Esophagus squamous epithelium (tissue), 5 donors: ENCODE results near the gene PKMYT1. TPM values are rescaled to one million over a fixed set of nuclear protein-coding genes. Genes with fewer than 3 reads are reported as not detected.
"Not testable (repeated sequence)": the region's sequence is repeated elsewhere in the genome, so short reads cannot be mapped to it uniquely, and the experiment has no call there.

Experiments
- DNase-seq: peaks from one replicate; lab custom pipeline; 2025; lab: John Stamatoyannopoulos, UW
- H3K27ac ChIP-seq, 4 donors: fragments of 200-600 bp; sonication (generic); one replicate each; pipeline ENCODE4 v1.5.1; 2016 to 2019; ENCODE audit warnings: mild to moderate bottlenecking in 1 of 4
- H3K27me3 ChIP-seq, 4 donors: fragments of 200-600 bp; sonication (generic); 1 replicate in 3 of 4; 2 replicates in 1 of 4; pipeline versions ENCODE4 v1.5.1 to v1.6.0; 2017 to 2021; ENCODE audit warnings: antibody characterized with exemption in 1 of 4
- H3K36me3 ChIP-seq, 3 donors: fragments of 200-600 bp; sonication (generic); one replicate each; pipeline ENCODE4 v1.5.1; 2016 to 2019
- H3K4me1 ChIP-seq, 3 donors: fragments of 200-600 bp; sonication (generic); one replicate each; pipeline ENCODE4 v1.5.1; 2017 to 2019
- H3K4me3 ChIP-seq, 4 donors: fragments of 200-600 bp; sonication (generic); 1 replicate in 3 of 4; 2 replicates in 1 of 4; pipeline ENCODE4 v1.5.1; 2016 to 2019; ENCODE audit warnings: mild to moderate bottlenecking in 2 of 4, moderate library complexity in 1 of 4
- H3K9me3 ChIP-seq, 3 donors: fragments of 200-600 bp; sonication (generic); one replicate each; pipeline ENCODE4 v1.5.1; 2016 to 2019
- POLR2A ChIP-seq, 4 donors: fragments of 450-650 bp; IDR thresholded peaks; one replicate each; pipeline ENCODE4 v1.6.1; 2017; ENCODE audit warnings: antibody characterized with exemption in 4 of 4, mild to moderate bottlenecking in 4 of 4, moderate library complexity in 3 of 4
- WGBS, 2 donors: methylation state at CpG; one replicate each; pipeline ENCODE4 v1.1.5; 2018; 5-methylcytosine and 5-hydroxymethylcytosine counted together
- intact Hi-C: fragments of 100-400 bp; cut with DNase I; formaldehyde crosslinking; loops from one replicate; pipeline ENCODE4 v1.15.0; 2022
- total RNA-seq, 4 donors: library from RNA; depleted of rRNA; stranded (reverse); fragments of >200 nt; gene quantifications; one replicate each; pipeline ENCODE4 v1.1.0, GENCODE V29; 2016
- TF ChIP-seq, protein P1 (sequence below), 6 experiments: fragments of 450-650 bp in 4 of 6; fragments of 200-600 bp in 2 of 6; sonication (generic) in 2 of 6; IDR thresholded peaks; one replicate each; pipeline ENCODE4 v1.5.1; 2016 to 2019; ENCODE audit warnings: antibody characterized with exemption in 6 of 6, mild to moderate bottlenecking in 4 of 6, moderate library complexity in 4 of 6
- donor health status: DM: yes; HTN: yes; CAD: no.

PKMYT1 gene
- total RNA-seq, 4 donors from 2014 or later = 4.2 to 33.1 (median 13.0) TPM

DNA sequence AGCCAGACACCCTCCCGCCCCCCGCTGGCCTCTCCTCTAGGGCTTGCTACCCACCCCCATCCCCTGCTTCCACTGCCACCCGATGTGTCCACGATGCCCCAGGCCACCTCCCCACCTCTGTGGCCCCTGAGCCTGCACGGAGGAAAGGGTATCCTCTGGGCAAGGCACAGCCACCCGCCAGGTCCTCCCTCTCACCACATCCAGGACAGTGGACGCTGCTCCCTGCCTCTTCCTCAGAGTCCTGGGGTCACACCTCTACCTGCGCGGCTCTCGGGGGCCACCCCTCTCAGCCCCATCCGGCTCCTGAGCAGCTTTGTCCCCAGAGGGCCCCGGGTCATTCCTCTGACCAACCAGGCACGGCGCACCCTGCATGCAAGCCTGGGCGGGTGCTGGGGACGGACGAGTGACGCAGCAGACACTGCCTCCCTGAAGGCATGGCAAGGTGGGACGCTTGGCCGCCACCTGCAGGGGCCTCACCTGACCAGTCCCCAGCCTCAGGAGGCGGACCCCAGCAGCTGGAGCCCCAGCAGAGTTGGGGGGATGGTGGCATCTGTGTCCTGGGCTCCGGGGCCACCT lies 43.7 kb downstream of the PKMYT1 start:
- Histone ChIP-seq H3K4me3 (no peak overlapping the region), H3K27ac (no peak overlapping the region), H3K36me3 (peaks cover 46 to 94% (median 59%) of the 10 kb centered on the region in 3 donors), H3K27me3 (no peaks in the 10 kb centered on the region), H3K9me3 (no peaks in the 10 kb centered on the region), H3K4me1 (no peaks in the 10 kb centered on the region)
- 60 to 85% methylated on average over 1 to 5 of the region's 22 CpGs for WGBS, 2 donors
- intact Hi-C loops = no loop called here
- TF ChIP-seq POLR2A (IDR thresholded peaks at IDR 0.05) = no peak
- TF ChIP-seq, protein P1, sequence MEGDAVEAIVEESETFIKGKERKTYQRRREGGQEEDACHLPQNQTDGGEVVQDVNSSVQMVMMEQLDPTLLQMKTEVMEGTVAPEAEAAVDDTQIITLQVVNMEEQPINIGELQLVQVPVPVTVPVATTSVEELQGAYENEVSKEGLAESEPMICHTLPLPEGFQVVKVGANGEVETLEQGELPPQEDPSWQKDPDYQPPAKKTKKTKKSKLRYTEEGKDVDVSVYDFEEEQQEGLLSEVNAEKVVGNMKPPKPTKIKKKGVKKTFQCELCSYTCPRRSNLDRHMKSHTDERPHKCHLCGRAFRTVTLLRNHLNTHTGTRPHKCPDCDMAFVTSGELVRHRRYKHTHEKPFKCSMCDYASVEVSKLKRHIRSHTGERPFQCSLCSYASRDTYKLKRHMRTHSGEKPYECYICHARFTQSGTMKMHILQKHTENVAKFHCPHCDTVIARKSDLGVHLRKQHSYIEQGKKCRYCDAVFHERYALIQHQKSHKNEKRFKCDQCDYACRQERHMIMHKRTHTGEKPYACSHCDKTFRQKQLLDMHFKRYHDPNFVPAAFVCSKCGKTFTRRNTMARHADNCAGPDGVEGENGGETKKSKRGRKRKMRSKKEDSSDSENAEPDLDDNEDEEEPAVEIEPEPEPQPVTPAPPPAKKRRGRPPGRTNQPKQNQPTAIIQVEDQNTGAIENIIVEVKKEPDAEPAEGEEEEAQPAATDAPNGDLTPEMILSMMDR (IDR thresholded peaks at IDR 0.05) = no peak
- no peak for DNase-seq

DNA sequence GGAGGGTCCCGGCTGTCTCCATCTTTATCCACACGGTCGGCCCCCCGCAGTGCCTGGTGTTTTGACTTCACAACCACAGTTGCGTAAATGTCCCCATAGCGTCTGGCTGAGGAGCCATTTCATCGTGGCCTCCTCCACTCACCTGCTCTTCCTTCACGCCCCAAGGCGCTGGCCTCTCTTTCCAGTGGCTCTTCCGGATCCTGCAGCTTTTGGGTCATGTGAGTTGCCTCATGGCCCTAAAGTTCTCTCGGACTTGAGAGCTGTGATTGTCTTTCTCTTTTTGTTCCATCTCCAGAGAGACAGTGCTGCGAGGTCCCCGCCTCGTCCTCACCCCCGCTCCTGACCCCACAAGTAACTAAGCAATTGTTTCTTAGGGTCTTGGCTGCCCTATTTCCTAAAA lies 45.8 kb downstream of the PKMYT1 start:
- no peak overlapping the region for H3K27ac ChIP-seq
- H3K9me3 ChIP-seq = no peaks in the 10 kb centered on the region
- no peak for DNase-seq
- intact Hi-C loops = no loop called here
- H3K4me1 ChIP-seq = no peaks in the 10 kb centered on the region
- TF ChIP-seq POLR2A (IDR thresholded peaks at IDR 0.05) = no peak
- TF ChIP-seq, protein P1 (IDR thresholded peaks at IDR 0.05) = no peak
- H3K36me3 ChIP-seq = peaks cover 43 to 94% (median 63%) of the 10 kb centered on the region in 3 donors
- no peaks in the 10 kb centered on the region for H3K27me3 ChIP-seq
- 84 to 88% methylated on average over 15 of the region's 15 CpGs for WGBS, 2 donors
- no peak overlapping the region for H3K4me3 ChIP-seq

DNA sequence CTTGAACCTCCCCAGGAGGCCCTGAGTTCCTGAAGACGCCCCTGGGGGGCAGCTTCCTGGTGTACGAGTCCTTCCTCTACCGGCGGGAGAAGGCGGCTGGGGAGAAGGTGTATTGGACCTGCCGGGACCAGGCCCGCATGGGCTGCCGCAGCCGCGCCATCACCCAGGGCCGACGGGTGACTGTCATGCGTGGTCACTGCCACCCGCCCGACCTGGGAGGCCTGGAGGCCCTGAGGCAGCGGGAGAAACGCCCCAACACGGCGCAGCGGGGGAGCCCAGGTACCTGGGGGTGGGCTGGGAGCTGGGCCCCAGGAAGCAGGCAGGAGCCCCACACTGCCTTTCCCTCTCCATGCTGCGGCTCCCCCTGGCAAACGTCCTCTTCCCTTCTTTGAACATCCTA lies 46.5 kb downstream of the PKMYT1 start:
- intact Hi-C loops = no loop called here
- DNase-seq = no peak
- 71 to 91% methylated on average over 2 to 8 of the region's 22 CpGs for whole genome bisulfite sequencing, 2 donors
- no peak for TF ChIP-seq POLR2A (IDR thresholded peaks at IDR 0.05)
- TF ChIP-seq, protein P1 (IDR thresholded peaks at IDR 0.05) = no peak
- Histone ChIP-seq H3K4me1 (no peaks in the 10 kb centered on the region), H3K27ac (no peak overlapping the region), H3K9me3 (no peaks in the 10 kb centered on the region), H3K36me3 (peaks cover 43 to 92% (median 58%) of the 10 kb centered on the region in 3 donors), H3K4me3 (no peak overlapping the region), H3K27me3 (no peaks in the 10 kb centered on the region)

DNA sequence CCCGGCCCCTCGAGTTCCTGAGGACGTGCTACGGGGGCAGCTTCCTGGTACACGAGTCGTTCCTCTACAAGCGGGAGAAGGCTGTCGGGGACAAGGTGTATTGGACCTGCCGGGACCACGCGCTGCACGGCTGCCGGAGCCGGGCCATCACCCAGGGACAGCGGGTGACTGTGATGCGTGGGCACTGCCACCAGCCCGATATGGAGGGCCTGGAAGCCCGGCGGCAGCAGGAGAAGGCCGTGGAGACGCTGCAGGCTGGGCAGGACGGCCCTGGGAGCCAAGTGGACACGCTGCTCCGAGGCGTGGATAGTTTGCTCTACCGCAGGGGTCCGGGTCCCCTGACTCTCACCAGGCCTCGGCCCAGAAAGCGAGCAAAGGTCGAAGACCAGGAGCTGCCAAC lies 47.1 kb downstream of the PKMYT1 start:
- TF ChIP-seq, protein P1 (IDR thresholded peaks at IDR 0.05) = no peak
- no peak for TF ChIP-seq POLR2A (IDR thresholded peaks at IDR 0.05)
- no peak overlapping the region for H3K4me3 ChIP-seq
- H3K4me1 ChIP-seq = no peaks in the 10 kb centered on the region
- H3K27ac ChIP-seq = no peak overlapping the region
- WGBS, 2 donors = 60% methylated on average over 1 of the region's 30 CpGs; no CpG with 5 or more reads in 1 of the 2 donors
- no peaks in the 10 kb centered on the region for H3K9me3 ChIP-seq
- H3K27me3 ChIP-seq = no peaks in the 10 kb centered on the region
- H3K36me3 ChIP-seq = peaks cover 41 to 86% (median 55%) of the 10 kb centered on the region in 3 donors
- DNase-seq = no peak
- intact Hi-C loops = no loop called here

DNA sequence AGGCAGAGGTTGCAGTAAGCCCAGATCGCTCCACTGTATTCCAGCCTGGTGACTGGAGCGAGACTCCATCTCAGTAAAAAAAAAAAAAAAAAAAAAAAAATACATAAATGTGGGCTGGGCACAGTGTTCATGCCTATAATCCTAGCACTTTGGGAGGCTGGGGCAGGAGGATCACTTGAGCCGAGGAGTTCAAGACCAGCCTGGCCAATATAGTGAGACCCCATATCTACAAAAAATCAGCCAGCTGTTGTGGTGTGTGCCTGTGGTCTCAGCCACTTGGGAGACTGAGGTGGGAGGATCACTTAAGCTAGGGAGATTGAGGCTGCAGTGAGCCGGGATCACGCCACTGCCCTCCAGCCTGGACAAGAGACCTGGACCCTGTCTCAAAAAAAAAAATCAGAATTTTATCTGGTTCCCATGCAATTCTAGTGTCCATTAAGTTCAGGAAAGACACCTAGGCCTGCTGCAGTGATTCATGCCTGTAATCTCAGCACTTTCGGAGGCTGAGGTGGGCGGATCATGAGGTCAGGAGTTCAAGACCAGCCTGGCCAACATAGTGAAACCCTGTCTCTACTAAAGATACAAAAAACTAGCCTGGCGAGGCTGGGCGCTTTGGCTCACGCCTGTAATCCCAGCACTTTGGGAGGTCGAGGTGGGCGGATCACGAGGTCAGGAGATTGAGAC lies 48.9 kb downstream of the PKMYT1 start:
- H3K27ac ChIP-seq, intact Hi-C loops: not testable (repeated sequence)
- WGBS, 2 donors = 78 to 98% methylated on average over 5 to 10 of the region's 13 CpGs

More for the DNA sequence above, 48.9 kb downstream of the PKMYT1 start:
- H3K9me3 ChIP-seq, H3K4me3 ChIP-seq, H3K27me3 ChIP-seq, DNase-seq: not testable (repeated sequence)
- Histone ChIP-seq H3K36me3 (peaks cover 25 to 68% (median 38%) of the 10 kb centered on the region in 3 donors), H3K4me1 (peaks cover 0 to 11% (median 5%) of the 10 kb centered on the region in 3 donors)
